ENCODE results near the gene PARP11.

PARP11 gene

GRCh38 chr12:3820122-3820521 is 53.1 kb downstream of the PARP11 start:
- no peaks in the 10 kb centered on the region for H3K27me3 ChIP-seq
- no peaks in the 10 kb centered on the region for H3K9me3 ChIP-seq
- no peak overlapping the region for H3K4me3 ChIP-seq (ENCODE audit: low read depth in 1 of 2, low read length in 1 of 2)
- H3K27ac ChIP-seq, result no peak overlapping the region
- peaks cover 3 to 6% of the 10 kb centered on the region in 2 experiments for H3K4me1 ChIP-seq (ENCODE audit: control insufficient read depth in 1 of 2, insufficient read depth in 1 of 2, low read depth in 1 of 2, low read length in 1 of 2)
- peaks cover 14% of the 10 kb centered on the region for H3K36me3 ChIP-seq
- no peak for TF ChIP-seq CTCF (IDR thresholded peaks at IDR 0.05)

GRCh38 chr12:3816266-3816665 is 56.9 kb downstream of the PARP11 start:
- Histone ChIP-seq H3K9me3 (no peaks in the 10 kb centered on the region), H3K27ac (no peak overlapping the region), H3K27me3 (no peaks in the 10 kb centered on the region), H3K4me3 (ENCODE audit: low read depth in 1 of 2, low read length in 1 of 2) (no peak overlapping the region), H3K4me1 (ENCODE audit: control insufficient read depth in 1 of 2, insufficient read depth in 1 of 2, low read depth in 1 of 2, low read length in 1 of 2) (peaks cover 3 to 6% of the 10 kb centered on the region in 2 experiments), H3K36me3 (peaks cover 16% of the 10 kb centered on the region)
- no peak for TF ChIP-seq CTCF (IDR thresholded peaks at IDR 0.05)

- Histone ChIP-seq H3K27me3 (no peaks in the 10 kb centered on the region), H3K4me3 (ENCODE audit: low read depth in 1 of 2, low read length in 1 of 2) (no peak overlapping the region), H3K27ac (no peak overlapping the region), H3K9me3 (no peaks in the 10 kb centered on the region), H3K36me3 (peaks cover 17% of the 10 kb centered on the region), H3K4me1 (ENCODE audit: control insufficient read depth in 1 of 2, insufficient read depth in 1 of 2, low read depth in 1 of 2, low read length in 1 of 2) (peaks cover 3 to 6% of the 10 kb centered on the region in 2 experiments)
- TF ChIP-seq CTCF (IDR thresholded peaks at IDR 0.05), result no peak
These were observed 58.0 kb downstream of the PARP11 start for GRCh38 chr12:3815094-3815766.

GRCh38 chr12:3810540-3810939 is 62.7 kb downstream of the PARP11 start:
- TF ChIP-seq CTCF (IDR thresholded peaks at IDR 0.05), result no peak
- Histone ChIP-seq H3K36me3 (peaks cover 37% of the 10 kb centered on the region), H3K4me3 (ENCODE audit: low read depth in 1 of 2, low read length in 1 of 2) (no peak overlapping the region), H3K4me1 (ENCODE audit: control insufficient read depth in 1 of 2, insufficient read depth in 1 of 2, low read depth in 1 of 2, low read length in 1 of 2) (no peaks in the 10 kb centered on the region), H3K27me3 (no peaks in the 10 kb centered on the region), H3K27ac (no peak overlapping the region), H3K9me3 (no peaks in the 10 kb centered on the region)

GRCh38 chr12:3810016-3810370 is 63.2 kb downstream of the PARP11 start:
- Histone ChIP-seq H3K27me3 (no peaks in the 10 kb centered on the region), H3K9me3 (no peaks in the 10 kb centered on the region), H3K4me1 (ENCODE audit: control insufficient read depth in 1 of 2, insufficient read depth in 1 of 2, low read depth in 1 of 2, low read length in 1 of 2) (no peaks in the 10 kb centered on the region), H3K4me3 (ENCODE audit: low read depth in 1 of 2, low read length in 1 of 2) (no peak overlapping the region), H3K27ac (no peak overlapping the region), H3K36me3 (peaks cover 37% of the 10 kb centered on the region)
- TF ChIP-seq CTCF (IDR thresholded peaks at IDR 0.05), result no peak
